H1 (cell line): ENCODE measurements around the gene PLIN4. TPM values are rescaled to one million over a fixed set of nuclear protein-coding genes. Genes with fewer than 3 reads are reported as not detected.
A peak's percentile ranks its signal among the peaks of the same experiment; 100 is the strongest.

Experiments used
- CTCF ChIA-PET: fragments of 300-600 bp; sonication (Branson Sonifier 250); formaldehyde crosslinking; loops from one replicate; lab custom pipeline; 2021; ENCODE audit not compliant: partially characterized antibody; lab: Charles Lee
- POLR2A ChIA-PET: fragments of 300-600 bp; sonication (Branson Sonifier 250); formaldehyde crosslinking; loops from one replicate; lab custom pipeline; 2021; ENCODE audit warnings: inconsistent platforms; ENCODE audit not compliant: partially characterized antibody; lab: Charles Lee
- DNase-seq, 2 experiments: peaks; one replicate each; pipeline versions ENCODE4 v3.0.0 to v3.0.0-alpha.2; 2010 to 2022; ENCODE audit warnings: low spot score in 2 of 2, low read depth in 1 of 2, mixed read lengths in 1 of 2
- FAIRE-seq: peaks from 2 replicates; lab custom pipeline; 2011; peaks lifted over from hg19 to GRCh38; lab: Jason Lieb, UNC
- H2AFZ ChIP-seq: 2 replicates; pipeline ENCODE4 v1.8.1; 2012; ENCODE audit warnings: low read length, inconsistent platforms
- H2AK5ac ChIP-seq: 2 replicates; pipeline ENCODE4 v1.6.1; 2013; ENCODE audit warnings: low read depth, low read length
- H2BK120ac ChIP-seq: replicated peaks from 2 replicates; pipeline ENCODE3; 2013; ENCODE audit warnings: low read depth, low read length, inconsistent platforms
- H2BK12ac ChIP-seq: 2 replicates; pipeline ENCODE4 v1.6.1; 2013; ENCODE audit warnings: low read depth, low read length
- H2BK15ac ChIP-seq: 2 replicates; pipeline ENCODE4 v1.6.1; 2013; ENCODE audit warnings: low read length
- H2BK20ac ChIP-seq: 2 replicates; pipeline ENCODE4 v1.6.1; 2013; ENCODE audit warnings: low read length
- H2BK5ac ChIP-seq: 2 replicates; pipeline ENCODE4 v1.6.1; 2013; ENCODE audit warnings: low read depth, low read length
- H3K14ac ChIP-seq: 2 replicates; pipeline ENCODE4 v1.6.1; 2013; ENCODE audit warnings: inconsistent platforms; ENCODE audit not compliant: insufficient read length
- H3K18ac ChIP-seq: 2 replicates; pipeline ENCODE4 v1.6.1; 2013; ENCODE audit warnings: low read length; ENCODE audit errors: extremely low read depth
- H3K23ac ChIP-seq: 2 replicates; pipeline ENCODE4 v1.6.1; 2013; ENCODE audit warnings: inconsistent platforms; ENCODE audit not compliant: insufficient read length
- H3K23me2 ChIP-seq: 2 replicates; pipeline ENCODE4 v1.6.1; 2013; ENCODE audit warnings: low read depth, low read length
- H3K27ac ChIP-seq: 2 replicates; pipeline ENCODE4 v1.6.1; 2011; ENCODE audit warnings: low read depth, low read length, inconsistent platforms
- H3K27me3 ChIP-seq, 4 experiments: replicated peaks in 1 of 4; 1 replicate in 1 of 4; 2 replicates in 3 of 4; pipeline versions ENCODE4 v1.6.1 to v1.8.1; 2011 to 2013; ENCODE audit warnings: low read length in 3 of 4, mild to moderate bottlenecking in 3 of 4, inconsistent platforms in 2 of 4, mixed read lengths in 2 of 4, moderate library complexity in 1 of 4; ENCODE audit not compliant: control insufficient read depth in 3 of 4, insufficient read depth in 3 of 4; ENCODE audit errors: extremely low read depth in 1 of 4
- H3K36me3 ChIP-seq, 4 experiments: 2 replicates each; pipeline versions ENCODE4 v1.6.1 to v1.8.1; 2011 to 2013; ENCODE audit warnings: mild to moderate bottlenecking in 4 of 4, low read length in 3 of 4, moderate library complexity in 2 of 4, control low read depth in 1 of 4, inconsistent platforms in 1 of 4; ENCODE audit not compliant: insufficient read depth in 4 of 4, control insufficient read depth in 2 of 4
- H3K4ac ChIP-seq: replicated peaks from 2 replicates; pipeline ENCODE3; 2013; ENCODE audit warnings: low read length, low read depth, mixed read lengths, inconsistent platforms; ENCODE audit not compliant: insufficient read length
- H3K4me1 ChIP-seq, 4 experiments: replicated peaks in 1 of 4; 1 replicate in 1 of 4; 2 replicates in 3 of 4; pipeline versions ENCODE4 v1.6.1 to v1.8.1; 2011 to 2013; ENCODE audit warnings: low read length in 3 of 4, inconsistent platforms in 2 of 4, mixed read lengths in 1 of 4; ENCODE audit not compliant: insufficient read depth in 4 of 4, control insufficient read depth in 3 of 4
- H3K4me2 ChIP-seq, 2 experiments: 2 replicates each; pipeline versions ENCODE4 v1.6.1 to v1.8.1; 2011 to 2013; ENCODE audit warnings: low read depth in 2 of 2, low read length in 2 of 2, control low read depth in 1 of 2, inconsistent platforms in 1 of 2, mild to moderate bottlenecking in 1 of 2; ENCODE audit not compliant: insufficient read depth in 1 of 2
- H3K4me3 ChIP-seq, 4 experiments: fragments of 200-600, 300-600 bp in 1 of 4; sonication (generic), shearing (Covaris generic), sonication (Bioruptor Twin) in 1 of 4; 2 replicates each; pipeline versions ENCODE4 v1.5.1 to v1.8.1; 2011 to 2016; ENCODE audit warnings: low read length in 4 of 4, low read depth in 3 of 4, control low read depth in 2 of 4, inconsistent platforms in 2 of 4, mild to moderate bottlenecking in 2 of 4, mixed read lengths in 1 of 4, moderate library complexity in 1 of 4; ENCODE audit not compliant: insufficient read depth in 2 of 4; ENCODE audit errors: extremely low read depth in 1 of 4
- H3K56ac ChIP-seq: replicated peaks from 2 replicates; pipeline ENCODE3; 2013; ENCODE audit warnings: low read depth, mild to moderate bottlenecking, mixed read lengths, low read length, inconsistent platforms; ENCODE audit not compliant: insufficient read length
- H3K79me1 ChIP-seq: 2 replicates; pipeline ENCODE4 v1.6.1; 2013; ENCODE audit warnings: low read depth, low read length, control low read depth
- H3K79me2 ChIP-seq, 2 experiments: 2 replicates each; pipeline versions ENCODE4 v1.6.1 to v1.8.1; 2012 to 2013; ENCODE audit warnings: low read length in 2 of 2, mild to moderate bottlenecking in 2 of 2, inconsistent platforms in 1 of 2; ENCODE audit not compliant: insufficient read depth in 2 of 2, control insufficient read depth in 1 of 2
- H3K9ac ChIP-seq, 4 experiments: replicated peaks in 1 of 4; 1 replicate in 1 of 4; 2 replicates in 3 of 4; pipeline versions ENCODE4 v1.6.1 to v1.8.1; 2011 to 2013; ENCODE audit warnings: low read depth in 3 of 4, low read length in 3 of 4, control low read depth in 2 of 4, mild to moderate bottlenecking in 2 of 4, moderate library complexity in 2 of 4, inconsistent platforms in 1 of 4; ENCODE audit errors: extremely low read depth in 1 of 4
- H3K9me3 ChIP-seq, 2 experiments: 2 replicates each; pipeline versions ENCODE4 v1.6.1 to v1.8.1; 2012 to 2013; ENCODE audit warnings: mild to moderate bottlenecking in 2 of 2, moderate library complexity in 2 of 2, control low read depth in 1 of 2, inconsistent platforms in 1 of 2, low read depth in 1 of 2, low read length in 1 of 2, mixed read lengths in 1 of 2; ENCODE audit not compliant: insufficient read depth in 2 of 2
- H4K20me1 ChIP-seq, 2 experiments: replicated peaks in 1 of 2; 2 replicates each; pipeline versions ENCODE3 to v1.8.1; 2011 to 2013; ENCODE audit warnings: inconsistent platforms in 2 of 2, low read length in 2 of 2, mild to moderate bottlenecking in 1 of 2; ENCODE audit not compliant: insufficient read depth in 2 of 2, control insufficient read depth in 1 of 2
- H4K5ac ChIP-seq: 2 replicates; pipeline ENCODE4 v1.6.1; 2013; ENCODE audit warnings: low read length, low read depth, mixed read lengths, inconsistent platforms; ENCODE audit not compliant: insufficient read length
- H4K8ac ChIP-seq: 2 replicates; pipeline ENCODE4 v1.8.0; 2013; ENCODE audit warnings: mild to moderate bottlenecking, moderate library complexity, low read length, inconsistent platforms; ENCODE audit not compliant: insufficient read depth; ENCODE audit errors: extremely low read depth
- H4K91ac ChIP-seq: replicated peaks from 2 replicates; pipeline ENCODE3; 2013; ENCODE audit warnings: low read length, mixed read lengths, inconsistent platforms; ENCODE audit not compliant: insufficient read length
- ATF2 ChIP-seq: IDR thresholded peaks from 2 replicates; pipeline ENCODE4 v1.6.1; 2012; ENCODE audit warnings: low read length, inconsistent platforms
- CBX5 ChIP-seq: fragments of 300-800, 300-1000 bp; sonication (generic); IDR thresholded peaks from 2 replicates; pipeline ENCODE4 v1.7.1; 2016; ENCODE audit warnings: antibody characterized with exemption, low read length, low read depth
- CHD2 ChIP-seq: IDR thresholded peaks from 2 replicates; pipeline ENCODE4 v1.6.1; 2012; ENCODE audit warnings: low read length, improper control_type of control experiment
- FOSL1 ChIP-seq: IDR thresholded peaks from 2 replicates; pipeline ENCODE4 v1.6.1; 2011; ENCODE audit warnings: mild to moderate bottlenecking, low read depth, low read length, moderate library complexity; ENCODE audit not compliant: insufficient read depth
- NRF1 ChIP-seq: IDR thresholded peaks from 2 replicates; pipeline ENCODE4 v1.6.1; 2011; ENCODE audit warnings: mild to moderate bottlenecking, low read depth, low read length, improper control_type of control experiment
- RFX5 ChIP-seq: IDR thresholded peaks from 2 replicates; pipeline ENCODE4 v1.6.1; 2011; ENCODE audit warnings: low read depth, low read length, improper control_type of control experiment, borderline replicate concordance
- TAF1 ChIP-seq: IDR thresholded peaks from 2 replicates; pipeline ENCODE4 v1.6.1; 2011; ENCODE audit warnings: mild to moderate bottlenecking, low read depth, low read length
- TCF12 ChIP-seq: IDR thresholded peaks from 2 replicates; pipeline ENCODE4 v1.6.1; 2011; ENCODE audit warnings: low read depth, mild to moderate bottlenecking, low read length
- ZNF274 ChIP-seq: IDR thresholded peaks from 2 replicates; pipeline ENCODE4 v1.7.0; 2012; ENCODE audit warnings: low read length, borderline replicate concordance; ENCODE audit errors: extremely low read depth
- WGBS, 2 experiments: shearing (Covaris generic) in 1 of 2; methylation state at CpG; one replicate each; pipeline versions ENCODE4 v1.1.6 to v1.1.7; 2013 to 2015; ENCODE audit warnings: low lambda C conversion rate in 2 of 2, mixed read lengths in 2 of 2, inconsistent platforms in 1 of 2, low coverage in 1 of 2, missing lambda C conversion rate in 1 of 2; ENCODE audit not compliant: insufficient replicate concordance in 2 of 2, insufficient coverage in 1 of 2, insufficient read length in 1 of 2; ENCODE audit errors: extremely low coverage in 1 of 2, missing lambda C conversion rate in 1 of 2; 5-methylcytosine and 5-hydroxymethylcytosine counted together
- polyA plus RNA-seq, 7 experiments: library from polyadenylated mRNA; depleted of rRNA in 3 of 7; stranded (reverse) in 5 of 7; unstranded in 2 of 7; fragments of >200 nt in 5 of 7; fragments of 200-250 nt in 2 of 7; gene quantifications; 1 replicate in 5 of 7; 2 replicates in 1 of 7; 4 replicates in 1 of 7; pipeline versions ENCODE4 v1.2.1 to v1.2.3, GENCODE V29; 2011 to 2013; ENCODE audit warnings: missing spikeins in 2 of 7, mixed read lengths in 2 of 7
- total RNA-seq: library from RNA; stranded (reverse); fragmentation: NEBNext Ultra II Directional; extraction: Animal tissue kit (Norgen Biotek cat#: 25700); gene quantifications from 2 replicates; pipeline ENCODE4 v1.2.1, GENCODE V29; 2021

PLIN4 gene
- total and polyA plus RNA-seq, 2 of the 8 experiments (the other 6 are each of a cell fraction or from before 2014, with no cell fraction given): 0.35 to 0.45 TPM

DNA sequence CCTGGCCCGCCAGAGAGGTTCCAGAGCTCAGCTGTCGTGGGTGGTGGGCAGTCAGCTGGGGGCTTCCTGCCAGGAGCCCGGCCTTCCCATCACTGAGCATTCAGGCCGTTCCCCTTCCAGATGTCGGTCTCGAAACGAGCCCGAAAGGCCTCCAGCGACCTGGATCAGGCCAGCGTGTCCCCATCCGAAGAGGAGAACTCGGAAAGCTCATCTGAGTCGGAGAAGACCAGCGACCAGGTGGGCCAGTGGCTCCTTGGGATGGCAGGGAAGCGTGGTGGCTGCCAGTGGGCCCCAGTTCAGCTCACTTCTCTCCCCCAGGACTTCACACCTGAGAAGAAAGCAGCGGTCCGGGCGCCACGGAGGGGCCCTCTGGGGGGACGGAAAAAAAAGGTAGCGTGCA is 26.8 kb downstream of the PLIN4 start:
- H2BK120ac ChIP-seq: no peak overlapping the region
- FAIRE-seq (no peak), DNase-seq (no peak)
- 0 out of 4 replicates have a peak, but pooled peaks cover 0 to 3% of the 10 kb centered on the region in 2 experiments for H3K79me2 ChIP-seq
- no peak overlapping the region for H4K91ac ChIP-seq
- no peak overlapping the region for H4K5ac ChIP-seq
- no peak for TF ChIP-seq CBX5
- no peak for TF ChIP-seq RFX5
- TF ChIP-seq NRF1: no peak
- TF ChIP-seq FOSL1: no peak
- TF ChIP-seq ZNF274: no peak
- no peak for TF ChIP-seq CHD2
- TF ChIP-seq TAF1: no peak
- no peak for TF ChIP-seq ATF2
- no peak for TF ChIP-seq TCF12
- ChIA-PET CTCF (no interaction called here), POLR2A (no interaction called here)
- WGBS, 2 experiments: 94% methylated on average over 14 of the region's 21 CpGs; no CpG with 5 or more reads in 1 of the 2 experiments
- no peak overlapping the region for H3K4me3 ChIP-seq
- no peak overlapping the region for H2BK20ac ChIP-seq
- H3K14ac ChIP-seq: no peak overlapping the region
- H4K20me1 ChIP-seq: peaks cover 7 to 20% of the 10 kb centered on the region in 2 experiments
- H3K56ac ChIP-seq: no peak overlapping the region
- no peak overlapping the region for H3K4me2 ChIP-seq
- H3K4ac ChIP-seq: no peak overlapping the region
- H2AFZ ChIP-seq: no peak overlapping the region
- H2AK5ac ChIP-seq: no peak overlapping the region
- no peak overlapping the region for H2BK15ac ChIP-seq
- no peak overlapping the region for H3K23ac ChIP-seq
- H3K23me2 ChIP-seq: peaks cover 10% of the 10 kb centered on the region; the same call in 1 of the 2 replicates
- H3K36me3 ChIP-seq: peaks cover 6 to 61% (median 45%) of the 10 kb centered on the region in 4 experiments; a peak in 6 of 8 replicates
- H2BK12ac ChIP-seq: no peak overlapping the region
- H3K79me1 ChIP-seq: peaks cover 6% of the 10 kb centered on the region
- H2BK5ac ChIP-seq: no peak overlapping the region
- no peak overlapping the region for H3K27ac ChIP-seq
- H3K18ac ChIP-seq: no peak overlapping the region
- H4K8ac ChIP-seq: peak overlapping the region; percentile 11; the same call in 1 of the 2 replicates
- H3K4me1 ChIP-seq: no peaks in the 10 kb centered on the region
- H3K9ac ChIP-seq: no peak overlapping the region
- H3K27me3 ChIP-seq: no peaks in the 10 kb centered on the region; a peak in 1 of 7 replicates
- H3K9me3 ChIP-seq: no peaks in the 10 kb centered on the region
